Brain microvascular endothelial cell (primary cell): ENCODE measurements around the gene KANSL3.

Source experiments
- DNase-seq: peaks from one replicate; pipeline ENCODE4 v3.0.0-alpha.2; 2020
- H3K27ac ChIP-seq: fragments of 250-450 bp; sonication (Bioruptor Pico); 2 replicates; pipeline ENCODE4 v1.5.1; 2020; ENCODE audit warnings: mild to moderate bottlenecking, moderate library complexity
- H3K27me3 ChIP-seq: fragments of 250-450 bp; sonication (Bioruptor Pico); replicated peaks from 2 replicates; pipeline ENCODE4 v1.5.1; 2020; ENCODE audit warnings: mild to moderate bottlenecking
- H3K36me3 ChIP-seq: fragments of 250-450 bp; sonication (Bioruptor Pico); replicated peaks from 2 replicates; pipeline ENCODE4 v1.5.1; 2020; ENCODE audit warnings: mild to moderate bottlenecking
- H3K4me3 ChIP-seq: 2 replicates; pipeline ENCODE4 v1.5.1; 2011; ENCODE audit warnings: low read depth, mild to moderate bottlenecking, control low read depth, low read length, moderate library complexity
- CTCF ChIP-seq: IDR thresholded peaks from 2 replicates; pipeline ENCODE4 v1.5.1; 2011; ENCODE audit warnings: low read depth, mild to moderate bottlenecking, moderate library complexity, low read length, control low read depth, inconsistent platforms; ENCODE audit errors: missing control alignments
- in situ Hi-C: cut with HindIII; loops from 2 replicates; pipeline ENCODE4 v1.10.0; 2017; ENCODE audit warnings: low sequenced_read_pairs, low pct_ligation_motif_present

The KANSL3 gene

GRCh38 chr2:96604104-96604503 lies 34.0 kb downstream of the KANSL3 start:
- H3K36me3 ChIP-seq = peaks cover 85% of the 10 kb centered on the region
- no peaks in the 10 kb centered on the region for H3K27me3 ChIP-seq
- H3K4me3 ChIP-seq = no peak overlapping the region
- H3K27ac ChIP-seq = no peak overlapping the region
- in situ Hi-C loops = no loop called here
- no peak for DNase-seq
- peak; percentile 52 for TF ChIP-seq CTCF

DNA sequence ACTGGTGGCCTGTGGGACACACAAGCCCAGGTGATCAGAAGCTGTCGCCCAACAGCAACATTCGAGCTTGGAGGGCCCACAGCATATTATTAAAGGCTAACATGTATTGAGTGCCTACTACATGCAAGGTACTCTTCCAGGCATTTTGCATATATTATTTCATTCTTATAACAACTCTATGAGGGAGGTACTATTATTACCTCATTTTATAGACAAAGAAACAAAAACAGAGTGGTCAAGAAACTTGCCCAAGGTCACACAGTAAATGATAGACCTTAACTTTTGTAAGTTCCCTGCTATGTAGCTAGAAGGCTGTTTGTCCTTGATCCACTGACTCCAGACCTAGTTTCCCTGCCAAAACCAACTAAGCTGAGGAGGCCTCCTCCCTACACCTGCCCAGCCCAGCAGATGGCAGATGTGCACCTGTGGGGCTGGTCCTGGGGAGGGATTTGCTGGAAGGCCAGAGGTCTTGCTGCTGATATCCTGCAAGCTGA lies 35.7 kb downstream of the KANSL3 start:
- H3K4me3 ChIP-seq = no peak overlapping the region
- TF ChIP-seq CTCF = no peak
- H3K36me3 ChIP-seq = peaks cover 83% of the 10 kb centered on the region
- in situ Hi-C loops = no loop called here
- no peaks in the 10 kb centered on the region for H3K27me3 ChIP-seq
- no peak for DNase-seq
- H3K27ac ChIP-seq = no peak overlapping the region

DNA sequence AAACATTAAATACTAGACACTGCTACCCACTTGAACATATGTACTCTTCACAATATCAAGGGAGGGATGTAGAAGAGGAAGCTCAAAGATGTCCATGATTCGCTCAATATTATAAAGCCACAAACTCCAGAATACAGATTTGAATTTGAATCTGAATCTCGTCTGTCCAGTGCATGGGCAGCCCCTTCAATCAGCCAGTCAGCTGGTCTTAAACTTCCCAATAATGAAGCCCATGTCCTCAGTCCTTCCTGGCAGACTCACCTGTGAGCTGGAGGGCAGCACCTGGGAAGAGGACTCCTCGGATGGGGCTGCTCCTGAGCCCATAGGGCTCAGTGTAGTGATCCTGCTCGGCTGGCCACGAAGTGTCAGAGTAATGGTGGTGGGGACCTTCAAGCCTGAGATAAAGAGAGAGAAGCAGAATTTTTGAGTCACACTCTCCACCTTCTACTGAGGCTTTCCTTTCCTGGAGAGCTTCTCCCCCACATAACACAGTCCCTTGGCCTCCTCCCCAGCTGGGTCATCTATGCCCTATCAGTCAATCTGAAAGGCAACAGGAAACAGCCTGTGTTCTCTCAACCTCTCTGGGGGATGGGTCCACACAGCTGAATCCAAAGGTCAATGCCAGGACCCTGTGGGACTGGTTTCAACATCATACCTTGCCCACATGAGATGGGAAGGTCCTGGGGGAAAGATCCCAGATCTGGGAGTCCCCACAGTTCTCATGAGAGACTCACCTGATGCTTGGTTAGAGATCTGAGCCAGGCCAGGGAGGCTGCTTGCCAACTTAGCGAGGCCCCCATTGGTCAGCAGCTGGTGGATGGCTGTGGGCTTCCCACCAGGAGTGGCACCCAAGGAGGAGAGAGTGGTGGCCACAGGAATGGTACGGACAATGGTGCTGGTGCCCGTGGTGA lies 36.5 kb downstream of the KANSL3 start:
- H3K27ac ChIP-seq = no peak overlapping the region
- H3K4me3 ChIP-seq = no peak overlapping the region
- DNase-seq = no peak
- no peak for TF ChIP-seq CTCF
- H3K36me3 ChIP-seq = peaks cover 86% of the 10 kb centered on the region
- H3K27me3 ChIP-seq = no peaks in the 10 kb centered on the region
- in situ Hi-C loops = no loop called here

GRCh38 chr2:96599941-96600340 lies 38.2 kb downstream of the KANSL3 start:
- Histone ChIP-seq H3K36me3 (peaks cover 78% of the 10 kb centered on the region), H3K4me3 (no peak overlapping the region), H3K27me3 (no peaks in the 10 kb centered on the region), H3K27ac (no peak overlapping the region)
- DNase-seq = no peak
- no peak for TF ChIP-seq CTCF
- in situ Hi-C loops = no loop called here

GRCh38 chr2:96596596-96596995 lies 41.5 kb downstream of the KANSL3 start:
- no peak for DNase-seq
- in situ Hi-C loops = no loop called here
- Histone ChIP-seq H3K4me3 (no peak overlapping the region), H3K27ac (no peak overlapping the region), H3K27me3 (no peaks in the 10 kb centered on the region), H3K36me3 (peaks cover 73% of the 10 kb centered on the region)
- no peak for TF ChIP-seq CTCF
